B cell (primary cell): ENCODE results near the gene ARHGEF9. TPM values are rescaled to one million over a fixed set of nuclear protein-coding genes. Genes with fewer than 3 reads are reported as not detected.
A peak's percentile ranks its signal among the peaks of the same experiment; 100 is the strongest.

Experiments used
- ATAC-seq: fragments of 200-7000 bp; cut with Tn5 transposase; one replicate; pipeline ENCODE4 v1.10.0; 2021; ENCODE audit warnings: low read depth, mild to moderate bottlenecking, moderate number of reproducible peaks, moderate library complexity
- CTCF ChIA-PET: fragments of 350-600 bp; sonication (Branson Sonifier 250); formaldehyde crosslinking; loops from one replicate; lab custom pipeline; 2021; ENCODE audit warnings: antibody characterized with exemption, inconsistent platforms; lab: Charles Lee
- POLR2A ChIA-PET: fragments of 350-600 bp; sonication (Branson Sonifier 250); formaldehyde crosslinking; loops from one replicate; lab custom pipeline; 2021; ENCODE audit warnings: antibody characterized with exemption; lab: Charles Lee
- DNase-seq: peaks from one replicate; pipeline ENCODE4 v3.0.0; 2013
- H2AFZ ChIP-seq: 2 replicates; pipeline ENCODE4 v1.6.1; 2012; ENCODE audit warnings: mild to moderate bottlenecking, low read depth, low read length; ENCODE audit not compliant: insufficient read depth, poor library complexity, severe bottlenecking
- H3K27ac ChIP-seq, 2 donors: 1 replicate in 1 of 2; 2 replicates in 1 of 2; pipeline ENCODE4 v1.5.1; 2012 to 2013; ENCODE audit warnings: low read length in 2 of 2, mild to moderate bottlenecking in 2 of 2, moderate library complexity in 1 of 2
- H3K27me3 ChIP-seq, 4 experiments: fragments of 200-600 bp in 1 of 4; sonication (generic) in 1 of 4; replicated peaks in 1 of 4; 1 replicate in 2 of 4; 2 replicates in 2 of 4; pipeline versions ENCODE4 v1.6.1 to v1.7.0; 2013 to 2016; ENCODE audit warnings: low read length in 3 of 4, mild to moderate bottlenecking in 2 of 4, mixed read lengths in 1 of 4, moderate library complexity in 1 of 4; ENCODE audit not compliant: insufficient read depth in 4 of 4, control insufficient read depth in 3 of 4; ENCODE audit errors: control extremely low read depth in 1 of 4
- H3K36me3 ChIP-seq, 2 experiments: replicated peaks in 1 of 2; 1 replicate in 1 of 2; 2 replicates in 1 of 2; pipeline versions ENCODE4 v1.6.1 to v1.7.1; 2013; ENCODE audit warnings: low read length in 1 of 2; ENCODE audit not compliant: insufficient read depth in 2 of 2, control insufficient read depth in 1 of 2; ENCODE audit errors: control extremely low read depth in 1 of 2, extremely low read depth in 1 of 2
- H3K4me1 ChIP-seq, 2 donors: fragments of 200-600 bp in 1 of 2; sonication (generic) in 1 of 2; 1 replicate in 1 of 2; 2 replicates in 1 of 2; pipeline versions ENCODE4 v1.5.1 to v1.6.1; 2013 to 2017; ENCODE audit warnings: low read length in 2 of 2; ENCODE audit not compliant: control insufficient read depth in 2 of 2, insufficient read depth in 2 of 2
- H3K4me2 ChIP-seq: replicated peaks from 2 replicates; pipeline ENCODE3; 2012; ENCODE audit warnings: mild to moderate bottlenecking, low read depth, low read length; ENCODE audit not compliant: poor library complexity, severe bottlenecking
- H3K4me3 ChIP-seq, 5 experiments: fragments of 200-600 bp in 1 of 5; sonication (generic) in 1 of 5; 1 replicate in 3 of 5; 2 replicates in 2 of 5; pipeline versions ENCODE4 v1.5.1 to v1.7.0; 2011 to 2016; ENCODE audit warnings: low read length in 4 of 5, mild to moderate bottlenecking in 4 of 5, low read depth in 2 of 5, control low read depth in 1 of 5, moderate library complexity in 1 of 5; ENCODE audit not compliant: insufficient read depth in 1 of 5; ENCODE audit errors: control extremely low read depth in 1 of 5, extremely low read depth in 1 of 5
- H3K79me2 ChIP-seq: fragments of 200-600 bp; sonication (generic); one replicate; pipeline ENCODE4 v1.6.0; 2016; ENCODE audit warnings: low read length; ENCODE audit not compliant: control insufficient read depth, insufficient read depth
- H3K9ac ChIP-seq: fragments of 200-600 bp; sonication (generic); 2 replicates; pipeline ENCODE4 v1.6.1; 2017; ENCODE audit warnings: mild to moderate bottlenecking, low read length, moderate library complexity
- H3K9me3 ChIP-seq, 3 donors: one replicate each; pipeline versions ENCODE4 v1.6.1 to v1.7.1; 2013; ENCODE audit warnings: low read length in 2 of 3; ENCODE audit not compliant: control insufficient read depth in 2 of 3, insufficient read depth in 1 of 3; ENCODE audit errors: control extremely low read depth in 1 of 3
- H4K20me1 ChIP-seq: 2 replicates; pipeline ENCODE4 v1.6.0; 2012; ENCODE audit warnings: mild to moderate bottlenecking, low read length; ENCODE audit not compliant: insufficient read depth, control insufficient read depth, poor library complexity, severe bottlenecking
- H3K27ac Mint-ChIP-seq: one replicate; pipeline ENCODE4 v1.8.0; 2021; ENCODE audit warnings: mixed read lengths
- H3K27me3 Mint-ChIP-seq: one replicate; pipeline ENCODE4 v1.8.0; 2021; ENCODE audit warnings: mixed read lengths
- H3K4me1 Mint-ChIP-seq: one replicate; pipeline ENCODE4 v1.8.0; 2021; ENCODE audit warnings: mixed read lengths
- H3K4me3 Mint-ChIP-seq: one replicate; pipeline ENCODE4 v1.8.0; 2021; ENCODE audit warnings: mixed read lengths
- H3K9me3 Mint-ChIP-seq: one replicate; pipeline ENCODE4 v1.8.0; 2022; ENCODE audit warnings: mixed read lengths; ENCODE audit not compliant: insufficient read depth
- CTCF ChIP-seq: fragments of 200-600 bp; IDR thresholded peaks from one replicate; pipeline ENCODE4 v1.8.0; 2022; ENCODE audit warnings: antibody characterized with exemption, mild to moderate bottlenecking
- EZH2 ChIP-seq: IDR thresholded peaks from 2 replicates; pipeline ENCODE4 v1.6.1; 2012; ENCODE audit warnings: borderline replicate concordance, low read depth, mild to moderate bottlenecking, moderate library complexity, low read length; ENCODE audit not compliant: insufficient read depth, poor library complexity, severe bottlenecking
- WGBS: methylation state at CpG from one replicate; pipeline ENCODE4 v1.1.5; 2013; ENCODE audit warnings: missing lambda C conversion rate; ENCODE audit not compliant: insufficient coverage; 5-methylcytosine and 5-hydroxymethylcytosine counted together
- intact Hi-C: fragments of 100-400 bp; cut with micrococcal nuclease; formaldehyde crosslinking; loops from one replicate; pipeline ENCODE4 v1.10.0; 2022
- polyA plus RNA-seq: library from polyadenylated mRNA; depleted of rRNA; stranded (reverse); fragments of >200 nt; gene quantifications from 2 replicates; pipeline ENCODE4 v1.2.3, GENCODE V29; 2012
- total RNA-seq, 2 donors: library from RNA; stranded (reverse); fragments of 120-200 nt in 1 of 2; gene quantifications; 1 replicate in 1 of 2; 2 replicates in 1 of 2; pipeline versions ENCODE4 v1.2.3 to v1.2.4, GENCODE V29; 2013 to 2022

Gene ARHGEF9
- total and polyA plus RNA-seq, 2 donors (not counting 1 experiment from before 2014, with no cell fraction given): 10.1 to 29.3 TPM

GRCh38 chrX:63761639-63762038 lies 23.4 kb downstream of the ARHGEF9 start:
- Mint-ChIP-seq H3K27ac (no peak overlapping the region), H3K27me3 (no peaks in the 10 kb centered on the region), H3K9me3 (no peaks in the 10 kb centered on the region), H3K4me3 (no peak overlapping the region), H3K4me1 (peaks cover 7% of the 10 kb centered on the region)
- Histone ChIP-seq H2AFZ (peak overlapping the region; percentile 11), H3K4me1 (peaks cover 0 to 11% of the 10 kb centered on the region in 2 donors), H3K27ac (peak overlapping the region; percentile 18 to 21), H3K36me3 (no peaks in the 10 kb centered on the region), H3K27me3 (no peaks in the 10 kb centered on the region), H3K4me3 (no peak overlapping the region), H3K79me2 (no peaks in the 10 kb centered on the region), H3K9me3 (no peaks in the 10 kb centered on the region), H3K4me2 (no peak overlapping the region), H3K9ac (no peak overlapping the region), H4K20me1 (no peaks in the 10 kb centered on the region)
- ATAC-seq (no peak), DNase-seq (peak; percentile 27)
- intact Hi-C loops: no loop called here
- POLR2A ChIA-PET: no interaction called here
- CTCF ChIA-PET: interaction anchor here (0.7 kb wide), 1 partner anchor 511 kb away, joined by 3 read pairs; no protein-coding TSS in a partner anchor
- 0% methylated on average over 1 of the region's 1 CpG for WGBS
- TF ChIP-seq CTCF: peak; percentile 25
- no peak for TF ChIP-seq EZH2

- no peaks in the 10 kb centered on the region for H3K9me3 ChIP-seq
- POLR2A ChIA-PET: no interaction called here
- H3K36me3 ChIP-seq: no peaks in the 10 kb centered on the region
- H3K27ac ChIP-seq: no peak overlapping the region
- no peaks in the 10 kb centered on the region for H4K20me1 ChIP-seq
- no peak for DNase-seq
- intact Hi-C loops: loop anchor here (10.0 kb wide), 1 partner anchor 193 kb away; no protein-coding TSS in a partner anchor
- H3K4me2 ChIP-seq: no peak overlapping the region
- H3K9ac ChIP-seq: no peak overlapping the region
- H3K4me1 ChIP-seq: peaks cover 4 to 25% of the 10 kb centered on the region in 2 donors
- ATAC-seq: no peak
- CTCF ChIA-PET: no interaction called here
- TF ChIP-seq EZH2: no peak
- no peak for TF ChIP-seq CTCF
- Mint-ChIP-seq H3K27me3 (no peaks in the 10 kb centered on the region), H3K4me3 (no peak overlapping the region), H3K9me3 (no peaks in the 10 kb centered on the region), H3K4me1 (peaks cover 23% of the 10 kb centered on the region), H3K27ac (no peak overlapping the region)
- H2AFZ ChIP-seq: no peak overlapping the region
- H3K27me3 ChIP-seq: no peaks in the 10 kb centered on the region
- WGBS: no CpG with 5 or more reads among the region's 2 CpGs
- H3K79me2 ChIP-seq: peaks cover 17% of the 10 kb centered on the region
- H3K4me3 ChIP-seq: no peak overlapping the region
Measured at GRCh38 chrX:63758011-63758410, 27.0 kb downstream of the ARHGEF9 start.
